ENCODE measurements around the gene GORASP2.

GORASP2 gene

DNA sequence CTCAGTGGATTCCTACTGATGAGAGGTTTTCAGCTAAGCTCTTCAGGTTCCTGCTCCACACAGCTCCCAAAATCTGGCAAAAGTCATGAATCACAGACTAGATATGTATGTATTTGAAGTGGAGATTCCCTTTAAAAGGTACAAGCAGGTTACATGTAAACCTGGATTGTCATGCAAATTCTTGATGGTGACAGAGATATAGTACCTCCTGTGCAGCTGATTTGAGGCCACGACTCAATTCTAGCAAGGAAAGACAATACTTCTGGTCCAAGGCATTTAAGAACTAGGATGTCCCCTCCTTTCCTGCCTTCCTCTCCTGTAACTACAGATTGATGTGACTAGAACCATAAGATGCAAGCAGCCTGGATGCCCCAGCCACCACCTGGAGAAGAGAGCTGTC is 55.0 kb downstream of the GORASP2 start:
- DNase-seq, result no peak
- Histone ChIP-seq H3K27me3 (ENCODE audit: insufficient read depth, low read depth, severe bottlenecking) (no peaks in the 10 kb centered on the region), H3K4me3 (ENCODE audit: low read depth, low read length) (no peak overlapping the region), H3K9me3 (ENCODE audit: severe bottlenecking) (no peaks in the 10 kb centered on the region), H3K36me3 (no peaks in the 10 kb centered on the region), H3K27ac (no peak overlapping the region)
- TF ChIP-seq, protein P1, sequence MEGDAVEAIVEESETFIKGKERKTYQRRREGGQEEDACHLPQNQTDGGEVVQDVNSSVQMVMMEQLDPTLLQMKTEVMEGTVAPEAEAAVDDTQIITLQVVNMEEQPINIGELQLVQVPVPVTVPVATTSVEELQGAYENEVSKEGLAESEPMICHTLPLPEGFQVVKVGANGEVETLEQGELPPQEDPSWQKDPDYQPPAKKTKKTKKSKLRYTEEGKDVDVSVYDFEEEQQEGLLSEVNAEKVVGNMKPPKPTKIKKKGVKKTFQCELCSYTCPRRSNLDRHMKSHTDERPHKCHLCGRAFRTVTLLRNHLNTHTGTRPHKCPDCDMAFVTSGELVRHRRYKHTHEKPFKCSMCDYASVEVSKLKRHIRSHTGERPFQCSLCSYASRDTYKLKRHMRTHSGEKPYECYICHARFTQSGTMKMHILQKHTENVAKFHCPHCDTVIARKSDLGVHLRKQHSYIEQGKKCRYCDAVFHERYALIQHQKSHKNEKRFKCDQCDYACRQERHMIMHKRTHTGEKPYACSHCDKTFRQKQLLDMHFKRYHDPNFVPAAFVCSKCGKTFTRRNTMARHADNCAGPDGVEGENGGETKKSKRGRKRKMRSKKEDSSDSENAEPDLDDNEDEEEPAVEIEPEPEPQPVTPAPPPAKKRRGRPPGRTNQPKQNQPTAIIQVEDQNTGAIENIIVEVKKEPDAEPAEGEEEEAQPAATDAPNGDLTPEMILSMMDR (IDR thresholded peaks at IDR 0.05; ENCODE audit: low read depth, low read length), result no peak

DNA sequence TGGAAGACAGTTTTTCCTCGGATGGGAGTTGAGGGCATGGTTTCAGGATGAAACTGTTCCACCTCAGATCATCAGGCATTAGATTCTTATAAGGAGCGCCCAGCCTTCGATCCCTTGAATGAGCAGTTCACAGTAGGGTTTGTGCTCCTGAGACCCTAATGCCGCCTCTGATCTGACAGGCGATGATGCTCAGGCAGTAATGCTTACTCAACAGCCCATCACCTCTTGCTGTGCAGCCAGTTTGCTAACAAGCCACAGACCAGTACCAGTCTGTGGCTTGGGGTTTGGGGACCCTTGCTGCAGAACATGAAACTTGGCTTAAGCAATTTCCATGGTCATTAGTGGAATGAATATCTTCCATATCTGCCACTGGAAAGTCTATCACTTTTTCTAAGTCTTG is 56.4 kb downstream of the GORASP2 start:
- Histone ChIP-seq H3K9me3 (ENCODE audit: severe bottlenecking) (no peaks in the 10 kb centered on the region), H3K4me3 (ENCODE audit: low read depth, low read length) (no peak overlapping the region), H3K27ac (no peak overlapping the region), H3K27me3 (ENCODE audit: insufficient read depth, low read depth, severe bottlenecking) (no peaks in the 10 kb centered on the region), H3K36me3 (no peaks in the 10 kb centered on the region)
- TF ChIP-seq, protein P1 (IDR thresholded peaks at IDR 0.05; ENCODE audit: low read depth, low read length), result no peak
- no peak for DNase-seq

DNA sequence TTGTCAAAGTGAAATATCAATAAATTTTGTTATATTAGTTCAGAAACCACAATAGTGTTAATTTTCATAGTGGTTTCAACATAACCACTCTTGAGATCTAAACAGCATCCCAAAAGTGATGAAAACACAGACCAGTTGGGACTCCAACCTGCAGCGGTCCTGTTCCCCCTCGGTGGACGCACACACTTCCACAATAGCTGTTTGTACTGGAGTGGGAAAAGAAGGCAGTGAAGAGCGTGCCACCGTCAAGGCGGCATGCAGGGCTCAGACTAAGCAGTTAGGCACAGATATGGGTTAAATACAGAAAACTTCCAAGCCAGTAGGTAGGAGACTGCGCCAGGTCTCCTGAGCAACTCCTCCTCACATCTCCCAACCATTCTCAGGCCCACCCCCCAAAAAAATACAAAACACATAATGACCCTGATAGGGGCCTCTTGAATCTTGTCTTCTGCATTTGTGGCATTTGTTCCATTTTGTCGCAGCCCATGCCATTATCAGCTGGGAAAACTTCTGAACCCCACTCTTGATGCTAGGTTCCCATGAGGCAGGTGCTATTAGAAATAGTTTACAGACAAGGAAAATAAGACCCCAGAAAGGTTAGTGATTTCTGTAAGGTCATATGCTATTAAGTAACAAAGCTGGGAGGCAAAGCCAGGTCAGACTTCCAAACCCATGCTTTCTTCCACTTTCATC is 57.7 kb downstream of the GORASP2 start:
- Histone ChIP-seq H3K27ac (no peak overlapping the region), H3K27me3 (ENCODE audit: insufficient read depth, low read depth, severe bottlenecking) (no peaks in the 10 kb centered on the region), H3K4me3 (ENCODE audit: low read depth, low read length) (no peak overlapping the region), H3K36me3 (peaks cover 2% of the 10 kb centered on the region; the same call in 1 of the 2 replicates), H3K9me3 (ENCODE audit: severe bottlenecking) (no peaks in the 10 kb centered on the region)
- TF ChIP-seq, protein P1 (IDR thresholded peaks at IDR 0.05; ENCODE audit: low read depth, low read length), result no peak
- no peak for DNase-seq

DNA sequence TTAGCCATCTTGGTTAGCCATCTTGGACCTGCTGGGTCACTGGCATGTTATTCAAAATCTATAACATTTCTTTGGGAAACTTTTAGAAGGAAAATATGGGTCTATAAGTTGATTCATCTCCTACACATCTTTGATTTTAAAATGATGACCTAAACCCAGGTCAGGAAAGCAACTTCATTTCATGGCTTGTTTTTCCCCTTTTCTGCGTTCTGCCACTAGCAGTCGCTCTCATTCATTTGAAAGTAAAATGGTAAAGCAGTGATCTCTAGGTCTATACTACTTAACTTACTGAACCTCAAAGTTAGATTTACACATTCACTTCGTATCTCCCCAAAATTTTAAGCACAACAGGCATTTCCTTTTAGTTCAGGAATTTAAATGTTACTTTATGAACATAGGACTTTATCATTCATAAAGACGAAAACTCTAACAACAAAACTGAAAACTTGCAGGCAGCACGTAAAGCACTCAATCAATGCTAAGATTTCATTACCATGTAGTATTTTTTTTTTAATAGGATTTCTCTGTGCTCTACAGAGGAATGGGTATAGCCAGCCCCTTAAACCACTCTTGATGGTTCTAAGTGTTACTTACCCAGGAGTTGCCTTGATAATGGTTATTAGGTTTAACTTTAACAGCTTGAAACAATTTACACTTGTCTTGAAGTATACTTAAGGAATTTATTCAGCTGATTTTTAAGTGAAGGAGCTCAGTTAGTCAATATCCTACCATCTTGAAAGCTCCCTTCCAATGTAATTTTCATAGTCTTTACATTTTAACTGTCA is 62.5 kb downstream of the GORASP2 start:
- TF ChIP-seq, protein P1 (IDR thresholded peaks at IDR 0.05; ENCODE audit: low read depth, low read length), result peak; percentile 23; the same call in 1 of the 2 replicates
- no peak overlapping the region for H3K4me3 ChIP-seq (ENCODE audit: low read depth, low read length)
- no peak for DNase-seq
- H3K36me3 ChIP-seq, result peaks cover 31% of the 10 kb centered on the region
- no peaks in the 10 kb centered on the region for H3K27me3 ChIP-seq (ENCODE audit: insufficient read depth, low read depth, severe bottlenecking)
- no peaks in the 10 kb centered on the region for H3K9me3 ChIP-seq (ENCODE audit: severe bottlenecking)
- H3K27ac ChIP-seq, result no peak overlapping the region

DNA sequence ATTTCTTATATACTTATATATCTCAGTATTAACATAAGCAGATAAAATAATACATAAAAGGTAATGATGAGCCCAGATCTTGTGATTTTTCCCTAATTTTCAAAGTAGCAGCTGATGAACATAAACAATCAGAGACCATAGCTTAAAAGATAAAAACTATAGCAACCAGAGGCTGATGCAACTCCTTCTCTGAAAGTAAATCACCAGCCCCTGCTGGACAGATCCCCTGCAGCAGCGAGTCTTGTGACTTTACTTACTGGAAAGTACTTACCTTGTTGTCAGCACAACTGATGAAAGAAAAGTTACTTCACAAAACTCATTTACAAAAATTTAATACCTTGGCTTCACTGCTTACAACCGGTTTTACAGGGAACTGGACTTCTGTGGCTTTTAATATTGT is 67.3 kb downstream of the GORASP2 start:
- Histone ChIP-seq H3K27ac (no peak overlapping the region), H3K9me3 (ENCODE audit: severe bottlenecking) (no peaks in the 10 kb centered on the region), H3K36me3 (peaks cover 58% of the 10 kb centered on the region), H3K27me3 (ENCODE audit: insufficient read depth, low read depth, severe bottlenecking) (no peaks in the 10 kb centered on the region), H3K4me3 (ENCODE audit: low read depth, low read length) (no peak overlapping the region)
- TF ChIP-seq, protein P1 (IDR thresholded peaks at IDR 0.05; ENCODE audit: low read depth, low read length), result no peak
- no peak for DNase-seq
